GM12878 (cell line): Measurements from ENCODE around the gene DGKA. TPM values are rescaled to one million over a fixed set of nuclear protein-coding genes. Genes with fewer than 3 reads are reported as not detected.

Source experiments
- BCL11A ChIP-seq: IDR thresholded peaks from 2 replicates; pipeline ENCODE4 v1.6.1; 2011; ENCODE audit warnings: low read depth, low read length
- EGR1 ChIP-seq, 2 experiments: IDR thresholded peaks; 1 replicate in 1 of 2; 2 replicates in 1 of 2; pipeline ENCODE4 v1.6.1; 2011 to 2012; ENCODE audit warnings: low read depth in 2 of 2, low read length in 2 of 2, borderline replicate concordance in 1 of 2, mild to moderate bottlenecking in 1 of 2, moderate library complexity in 1 of 2
- ESRRA ChIP-seq: IDR thresholded peaks from 2 replicates; pipeline ENCODE4 v1.6.1; 2012; ENCODE audit warnings: mild to moderate bottlenecking, low read length, improper control_type of control experiment
- GABPA ChIP-seq: IDR thresholded peaks from 2 replicates; pipeline ENCODE4 v1.6.1; 2014; ENCODE audit warnings: antibody characterized with exemption, low read depth, mild to moderate bottlenecking, inconsistent platforms
- MTA2 ChIP-seq: fragments of 450-650 bp; IDR thresholded peaks from 2 replicates; pipeline ENCODE4 v1.6.1; 2016; ENCODE audit warnings: low read depth, mild to moderate bottlenecking, moderate library complexity
- NFIC ChIP-seq: IDR thresholded peaks from 2 replicates; pipeline ENCODE4 v1.6.1; 2012; ENCODE audit warnings: low read depth, mild to moderate bottlenecking, inconsistent platforms, low read length, moderate library complexity
- PAX5 ChIP-seq: IDR thresholded peaks from 2 replicates; pipeline ENCODE4 v1.6.1; 2011; ENCODE audit warnings: low read depth, low read length, borderline replicate concordance
- POU2F2 ChIP-seq: IDR thresholded peaks from 3 replicates; pipeline ENCODE4 v1.6.1; 2011; ENCODE audit warnings: low read depth, mild to moderate bottlenecking, low read length, borderline replicate concordance
- RUNX3 ChIP-seq: IDR thresholded peaks from 2 replicates; pipeline ENCODE4 v1.6.1; 2012; ENCODE audit warnings: low read length, inconsistent platforms
- SIN3A ChIP-seq: IDR thresholded peaks from 2 replicates; pipeline ENCODE4 v1.6.1; 2012; ENCODE audit warnings: low read depth, low read length, improper control_type of control experiment
- SUPT20H ChIP-seq: IDR thresholded peaks from 2 replicates; pipeline ENCODE4 v1.6.1; 2011; ENCODE audit warnings: low read depth, mild to moderate bottlenecking, low read length, moderate library complexity, borderline replicate concordance; ENCODE audit not compliant: control insufficient read depth
- polyA plus RNA-seq, 11 experiments: library from polyadenylated mRNA; depleted of rRNA in 4 of 11; unstranded in 6 of 11; stranded (reverse) in 5 of 11; fragments of >200 nt; fragmentation: Nextera tagmentation in 4 of 11; fragmentation: Illumina TruSeq in 1 of 11; extraction: Ambion mirVana in 4 of 11; extraction: Trizol in 1 of 11; gene quantifications; 1 replicate in 1 of 11; 2 replicates in 10 of 11; pipeline versions ENCODE4 v1.2.1 to v1.2.3, GENCODE V29; 2011 to 2016; ENCODE audit warnings: inconsistent platforms in 2 of 11, missing spikeins in 2 of 11, low read depth in 1 of 11
- total RNA-seq, 4 experiments: library from RNA; depleted of rRNA in 3 of 4; stranded (reverse); fragments of >200 nt in 3 of 4; fragmentation: Illumina TruSeq in 1 of 4; extraction: Trizol in 1 of 4; gene quantifications; 2 replicates each; pipeline versions ENCODE4 v1.2.1 to v1.2.3, GENCODE V29; 2013 to 2021
- TF ChIP-seq, protein P1 (sequence below): IDR thresholded peaks from 2 replicates; pipeline ENCODE4 v1.6.1; 2011; ENCODE audit warnings: borderline replicate concordance, low read depth, mild to moderate bottlenecking, moderate library complexity, low read length; ENCODE audit not compliant: insufficient read depth, poor library complexity, severe bottlenecking
- TF ChIP-seq, protein P2 (sequence below): IDR thresholded peaks from 2 replicates; pipeline ENCODE4 v1.6.1; 2012; ENCODE audit warnings: low read depth, low read length, improper control_type of control experiment
- TF ChIP-seq, protein P3 (sequence below): fragments of 450-650 bp; IDR thresholded peaks from 2 replicates; pipeline ENCODE4 v1.6.1; 2018; ENCODE audit warnings: mild to moderate bottlenecking, low read depth, moderate library complexity; ENCODE audit not compliant: partially characterized antibody
- TF ChIP-seq, protein P4 (sequence below): fragments of 450-650 bp; IDR thresholded peaks from 2 replicates; pipeline ENCODE4 v1.6.1; 2017; ENCODE audit warnings: low read depth, mild to moderate bottlenecking, moderate library complexity

Gene DGKA
- total and polyA plus RNA-seq, 10 of the 15 experiments (the other 5 are each of a cell fraction or from before 2014, with no cell fraction given), result 14.0 to 65.5 (median 37.1) TPM

DNA sequence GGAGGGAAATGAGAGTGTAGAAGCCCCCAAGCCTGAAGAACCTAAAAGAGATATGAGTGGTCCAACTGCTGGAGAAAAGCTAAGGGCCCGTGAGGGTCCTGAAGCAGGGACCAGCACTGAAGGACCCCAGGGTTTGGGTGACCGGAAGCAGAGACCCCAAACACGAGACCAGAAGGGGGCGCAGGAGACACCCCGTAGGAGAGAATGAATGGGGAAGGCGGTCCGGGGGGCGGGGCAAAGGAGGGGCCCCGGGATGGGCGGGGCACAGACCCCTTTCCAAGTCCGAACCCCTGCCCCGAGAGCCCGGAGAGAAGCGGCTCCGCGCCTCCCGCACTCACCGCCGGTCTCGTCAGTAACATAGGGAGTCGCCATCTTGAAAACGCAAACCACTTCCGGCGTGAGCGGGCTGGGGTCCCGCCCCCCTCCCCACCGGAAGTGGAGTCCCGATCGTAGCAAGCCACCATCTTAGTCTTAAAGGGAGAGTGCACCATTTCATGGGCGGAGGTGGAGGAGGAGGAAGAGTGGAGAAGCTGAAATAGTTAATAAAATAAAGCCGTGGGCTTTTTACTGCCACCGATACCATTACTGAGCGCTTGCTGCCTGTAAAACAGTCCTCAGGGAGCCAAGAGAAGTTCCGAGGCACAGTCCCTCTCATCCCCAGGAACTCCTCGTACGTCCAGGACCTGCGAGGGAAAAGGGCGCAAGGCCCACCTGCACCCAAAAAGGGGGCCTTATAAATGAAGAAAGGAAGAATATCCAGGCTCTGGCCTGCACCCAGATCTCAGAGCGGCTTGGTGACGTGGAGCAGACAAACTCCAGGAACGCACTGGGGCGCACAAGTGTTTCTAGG lies 4.0 kb upstream of the DGKA start (continued):
- TF ChIP-seq RUNX3, result peak; percentile 91
- TF ChIP-seq ESRRA, result no peak
- peak; percentile 90 for TF ChIP-seq GABPA
- TF ChIP-seq EGR1 (IDR thresholded peaks at IDR 0.05; ENCODE audit: borderline replicate concordance in 1 of 2, low read depth in 2 of 2, low read length in 2 of 2), result peak in 1 of 2 experiments; percentile 10; a peak in 1 of 3 replicates
- no peak for TF ChIP-seq BCL11A
- TF ChIP-seq, protein P1, sequence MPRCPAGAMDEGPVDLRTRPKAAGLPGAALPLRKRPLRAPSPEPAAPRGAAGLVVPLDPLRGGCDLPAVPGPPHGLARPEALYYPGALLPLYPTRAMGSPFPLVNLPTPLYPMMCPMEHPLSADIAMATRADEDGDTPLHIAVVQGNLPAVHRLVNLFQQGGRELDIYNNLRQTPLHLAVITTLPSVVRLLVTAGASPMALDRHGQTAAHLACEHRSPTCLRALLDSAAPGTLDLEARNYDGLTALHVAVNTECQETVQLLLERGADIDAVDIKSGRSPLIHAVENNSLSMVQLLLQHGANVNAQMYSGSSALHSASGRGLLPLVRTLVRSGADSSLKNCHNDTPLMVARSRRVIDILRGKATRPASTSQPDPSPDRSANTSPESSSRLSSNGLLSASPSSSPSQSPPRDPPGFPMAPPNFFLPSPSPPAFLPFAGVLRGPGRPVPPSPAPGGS, result no peak
- TF ChIP-seq, protein P2, sequence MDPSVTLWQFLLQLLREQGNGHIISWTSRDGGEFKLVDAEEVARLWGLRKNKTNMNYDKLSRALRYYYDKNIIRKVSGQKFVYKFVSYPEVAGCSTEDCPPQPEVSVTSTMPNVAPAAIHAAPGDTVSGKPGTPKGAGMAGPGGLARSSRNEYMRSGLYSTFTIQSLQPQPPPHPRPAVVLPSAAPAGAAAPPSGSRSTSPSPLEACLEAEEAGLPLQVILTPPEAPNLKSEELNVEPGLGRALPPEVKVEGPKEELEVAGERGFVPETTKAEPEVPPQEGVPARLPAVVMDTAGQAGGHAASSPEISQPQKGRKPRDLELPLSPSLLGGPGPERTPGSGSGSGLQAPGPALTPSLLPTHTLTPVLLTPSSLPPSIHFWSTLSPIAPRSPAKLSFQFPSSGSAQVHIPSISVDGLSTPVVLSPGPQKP, result peak; percentile 92
- TF ChIP-seq, protein P3, sequence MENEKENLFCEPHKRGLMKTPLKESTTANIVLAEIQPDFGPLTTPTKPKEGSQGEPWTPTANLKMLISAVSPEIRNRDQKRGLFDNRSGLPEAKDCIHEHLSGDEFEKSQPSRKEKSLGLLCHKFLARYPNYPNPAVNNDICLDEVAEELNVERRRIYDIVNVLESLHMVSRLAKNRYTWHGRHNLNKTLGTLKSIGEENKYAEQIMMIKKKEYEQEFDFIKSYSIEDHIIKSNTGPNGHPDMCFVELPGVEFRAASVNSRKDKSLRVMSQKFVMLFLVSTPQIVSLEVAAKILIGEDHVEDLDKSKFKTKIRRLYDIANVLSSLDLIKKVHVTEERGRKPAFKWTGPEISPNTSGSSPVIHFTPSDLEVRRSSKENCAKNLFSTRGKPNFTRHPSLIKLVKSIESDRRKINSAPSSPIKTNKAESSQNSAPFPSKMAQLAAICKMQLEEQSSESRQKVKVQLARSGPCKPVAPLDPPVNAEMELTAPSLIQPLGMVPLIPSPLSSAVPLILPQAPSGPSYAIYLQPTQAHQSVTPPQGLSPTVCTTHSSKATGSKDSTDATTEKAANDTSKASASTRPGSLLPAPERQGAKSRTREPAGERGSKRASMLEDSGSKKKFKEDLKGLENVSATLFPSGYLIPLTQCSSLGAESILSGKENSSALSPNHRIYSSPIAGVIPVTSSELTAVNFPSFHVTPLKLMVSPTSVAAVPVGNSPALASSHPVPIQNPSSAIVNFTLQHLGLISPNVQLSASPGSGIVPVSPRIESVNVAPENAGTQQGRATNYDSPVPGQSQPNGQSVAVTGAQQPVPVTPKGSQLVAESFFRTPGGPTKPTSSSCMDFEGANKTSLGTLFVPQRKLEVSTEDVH, result peak; percentile 24
- TF ChIP-seq SUPT20H, result no peak
- 0 out of 2 replicates have a peak, but pooled peaks have one; percentile 47 for TF ChIP-seq MTA2
- TF ChIP-seq SIN3A, result peak; percentile 54; the same call in 1 of the 2 replicates
- no peak for TF ChIP-seq NFIC
- TF ChIP-seq, protein P4, sequence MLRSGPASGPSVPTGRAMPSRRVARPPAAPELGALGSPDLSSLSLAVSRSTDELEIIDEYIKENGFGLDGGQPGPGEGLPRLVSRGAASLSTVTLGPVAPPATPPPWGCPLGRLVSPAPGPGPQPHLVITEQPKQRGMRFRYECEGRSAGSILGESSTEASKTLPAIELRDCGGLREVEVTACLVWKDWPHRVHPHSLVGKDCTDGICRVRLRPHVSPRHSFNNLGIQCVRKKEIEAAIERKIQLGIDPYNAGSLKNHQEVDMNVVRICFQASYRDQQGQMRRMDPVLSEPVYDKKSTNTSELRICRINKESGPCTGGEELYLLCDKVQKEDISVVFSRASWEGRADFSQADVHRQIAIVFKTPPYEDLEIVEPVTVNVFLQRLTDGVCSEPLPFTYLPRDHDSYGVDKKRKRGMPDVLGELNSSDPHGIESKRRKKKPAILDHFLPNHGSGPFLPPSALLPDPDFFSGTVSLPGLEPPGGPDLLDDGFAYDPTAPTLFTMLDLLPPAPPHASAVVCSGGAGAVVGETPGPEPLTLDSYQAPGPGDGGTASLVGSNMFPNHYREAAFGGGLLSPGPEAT, result peak; percentile 83
- 0 out of 2 replicates have a peak, but pooled peaks have one; percentile 19 for TF ChIP-seq PAX5
- 0 out of 3 replicates have a peak, but pooled peaks have one; percentile 29 for TF ChIP-seq POU2F2
